Measurements from ENCODE around the gene ANKRD2.

The ANKRD2 gene

GRCh38 chr10:97593421-97593820, 20.8 kb downstream of the ANKRD2 start:
- no peak overlapping the region for H3K4me3 ChIP-seq (ENCODE audit: low read depth, low read length)
- DNase-seq (ENCODE audit: low read depth) = no peak
- TF ChIP-seq, protein P1, sequence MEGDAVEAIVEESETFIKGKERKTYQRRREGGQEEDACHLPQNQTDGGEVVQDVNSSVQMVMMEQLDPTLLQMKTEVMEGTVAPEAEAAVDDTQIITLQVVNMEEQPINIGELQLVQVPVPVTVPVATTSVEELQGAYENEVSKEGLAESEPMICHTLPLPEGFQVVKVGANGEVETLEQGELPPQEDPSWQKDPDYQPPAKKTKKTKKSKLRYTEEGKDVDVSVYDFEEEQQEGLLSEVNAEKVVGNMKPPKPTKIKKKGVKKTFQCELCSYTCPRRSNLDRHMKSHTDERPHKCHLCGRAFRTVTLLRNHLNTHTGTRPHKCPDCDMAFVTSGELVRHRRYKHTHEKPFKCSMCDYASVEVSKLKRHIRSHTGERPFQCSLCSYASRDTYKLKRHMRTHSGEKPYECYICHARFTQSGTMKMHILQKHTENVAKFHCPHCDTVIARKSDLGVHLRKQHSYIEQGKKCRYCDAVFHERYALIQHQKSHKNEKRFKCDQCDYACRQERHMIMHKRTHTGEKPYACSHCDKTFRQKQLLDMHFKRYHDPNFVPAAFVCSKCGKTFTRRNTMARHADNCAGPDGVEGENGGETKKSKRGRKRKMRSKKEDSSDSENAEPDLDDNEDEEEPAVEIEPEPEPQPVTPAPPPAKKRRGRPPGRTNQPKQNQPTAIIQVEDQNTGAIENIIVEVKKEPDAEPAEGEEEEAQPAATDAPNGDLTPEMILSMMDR (IDR thresholded peaks at IDR 0.05; ENCODE audit: control insufficient read depth, extremely low read depth, insufficient read depth) = no peak

- DNase-seq (ENCODE audit: low read depth) = no peak
- no peak overlapping the region for H3K4me3 ChIP-seq (ENCODE audit: low read depth, low read length)
- TF ChIP-seq, protein P1 (IDR thresholded peaks at IDR 0.05; ENCODE audit: control insufficient read depth, extremely low read depth, insufficient read depth) = no peak
Observed at GRCh38 chr10:97596101-97597082, 23.8 kb downstream of the ANKRD2 start.

DNA sequence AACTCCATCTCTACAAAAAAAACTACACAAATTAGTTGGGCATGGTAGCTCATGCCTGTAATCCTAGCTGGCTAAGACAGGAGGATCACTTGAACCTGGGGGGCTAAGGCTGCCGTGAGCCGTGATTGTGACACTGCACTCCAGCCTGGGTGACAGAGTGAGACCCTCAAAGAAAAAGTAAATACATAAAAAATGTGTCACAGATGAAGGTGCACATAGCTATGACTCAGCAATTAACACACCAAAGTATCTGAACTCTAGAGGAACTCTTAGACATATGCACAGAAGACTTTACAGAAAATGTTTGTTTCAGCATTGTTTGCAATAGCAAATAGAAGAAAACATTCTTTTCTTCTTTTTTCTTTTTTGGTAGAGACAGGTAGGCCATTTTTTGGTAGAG, 25.2 kb downstream of the ANKRD2 start:
- TF ChIP-seq, protein P1 (IDR thresholded peaks at IDR 0.05; ENCODE audit: control insufficient read depth, extremely low read depth, insufficient read depth) = no peak
- H3K4me3 ChIP-seq (ENCODE audit: low read depth, low read length) = no peak overlapping the region
- no peak for DNase-seq (ENCODE audit: low read depth)

- no peak for DNase-seq (ENCODE audit: low read depth)
- H3K4me3 ChIP-seq (ENCODE audit: low read depth, low read length) = no peak overlapping the region
- TF ChIP-seq, protein P1 (IDR thresholded peaks at IDR 0.05; ENCODE audit: control insufficient read depth, extremely low read depth, insufficient read depth) = no peak
Observed at GRCh38 chr10:97598407-97599271, 26.1 kb downstream of the ANKRD2 start.

- DNase-seq (ENCODE audit: low read depth) = no peak
- TF ChIP-seq, protein P1 (IDR thresholded peaks at IDR 0.05; ENCODE audit: control insufficient read depth, extremely low read depth, insufficient read depth) = no peak
- H3K4me3 ChIP-seq (ENCODE audit: low read depth, low read length) = no peak overlapping the region
Observed at GRCh38 chr10:97599272-97599619, 26.7 kb downstream of the ANKRD2 start.

DNA sequence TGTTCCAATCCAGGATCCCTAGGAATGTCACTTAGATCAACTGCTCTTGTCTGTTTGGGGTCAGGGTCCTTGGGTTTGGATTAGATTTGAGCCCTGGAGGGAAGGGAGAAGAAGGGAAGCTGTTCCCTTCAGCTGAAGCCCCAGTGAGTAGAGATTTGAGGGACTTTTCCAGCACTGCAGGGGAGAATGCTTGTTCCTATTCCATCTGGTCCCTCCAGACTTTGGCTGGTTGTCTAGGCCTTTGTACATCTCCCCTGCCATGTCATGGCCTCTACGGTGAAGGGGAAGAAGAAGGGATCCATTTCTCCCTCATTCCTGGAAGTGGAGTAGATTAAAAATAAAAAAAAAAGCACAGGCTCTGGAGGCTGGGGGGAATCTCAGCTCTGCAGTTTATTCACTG, 28.0 kb downstream of the ANKRD2 start:
- TF ChIP-seq, protein P1 (IDR thresholded peaks at IDR 0.05; ENCODE audit: control insufficient read depth, extremely low read depth, insufficient read depth) = no peak
- no peak for DNase-seq (ENCODE audit: low read depth)
- no peak overlapping the region for H3K4me3 ChIP-seq (ENCODE audit: low read depth, low read length)

Data from LNCaP clone FGC (cell line).